Medulla oblongata (tissue), 1 donor: Measurements from ENCODE around the gene DTX1.

Source experiments
- DNase-seq: peaks from one replicate; pipeline ENCODE4 v3.0.0-alpha.2; 2015; ENCODE audit errors: extremely low spot score

DTX1 gene

DNA sequence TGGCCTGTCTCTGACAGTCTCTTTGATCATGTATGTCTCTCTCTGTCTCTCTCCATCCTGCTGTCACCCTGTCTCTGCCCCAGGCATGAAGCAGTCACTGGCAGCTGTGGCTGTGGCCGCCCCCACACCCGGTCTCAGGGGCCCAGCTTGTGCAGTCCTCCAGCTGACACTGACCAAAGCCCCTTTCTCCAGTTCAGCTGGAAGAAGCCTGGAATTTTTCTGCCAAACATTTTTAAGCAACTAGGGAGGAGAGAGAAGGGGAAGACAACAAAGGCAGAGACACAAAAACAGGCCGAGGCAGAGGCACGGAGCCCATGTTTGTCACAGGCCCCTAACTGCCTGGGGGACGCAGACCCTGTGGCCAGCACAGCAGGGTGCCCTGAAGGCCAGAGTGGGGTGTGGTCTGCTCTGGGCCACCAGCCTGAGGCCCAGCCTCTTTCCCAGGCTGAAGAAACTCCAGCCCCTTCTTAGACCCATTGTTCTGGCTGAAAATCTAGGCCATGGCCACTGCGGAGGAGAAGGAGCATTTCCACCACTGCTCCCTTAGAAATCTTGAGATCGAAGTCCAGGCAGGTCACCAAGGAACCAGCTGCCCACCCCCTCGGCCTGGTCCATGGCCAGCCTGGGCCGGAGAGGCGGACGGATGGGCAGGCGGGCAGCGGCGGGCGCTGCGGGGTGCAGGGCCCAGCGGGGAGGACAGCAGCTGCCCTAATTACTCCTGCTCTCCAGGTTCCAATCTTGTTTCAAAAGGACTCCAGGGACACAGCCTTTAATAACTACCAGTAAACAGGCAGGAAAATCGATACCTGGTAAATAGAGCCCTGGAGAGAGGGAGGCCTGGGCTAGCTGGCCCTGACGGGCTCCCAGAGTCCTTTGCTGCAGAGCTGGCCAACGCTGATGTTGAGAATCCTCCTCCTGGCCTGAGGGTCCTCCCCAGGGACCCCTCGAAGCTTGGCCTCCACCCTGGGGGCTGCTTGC, 14.9 kb downstream of the DTX1 start:
- peak; percentile 63 for DNase-seq

DNA sequence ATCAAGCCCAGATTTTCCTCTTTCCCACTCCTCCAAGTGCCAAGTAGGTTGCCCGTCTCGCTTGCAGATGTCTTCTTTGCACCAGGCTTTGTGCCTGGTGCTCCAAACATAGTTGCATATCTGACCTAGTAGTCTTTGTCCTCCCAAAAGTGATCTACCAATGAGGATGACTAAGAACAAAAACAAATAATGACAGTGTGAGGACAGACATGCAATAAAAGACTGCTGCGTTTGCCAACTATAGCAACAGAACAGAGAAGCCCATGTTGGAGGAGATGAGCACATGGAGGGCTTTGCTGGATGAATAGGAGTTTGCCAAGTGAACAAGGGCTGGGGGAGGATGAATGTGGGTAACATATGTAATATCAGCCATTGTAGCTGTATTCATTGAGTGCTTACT, 15.6 kb downstream of the DTX1 start:
- no peak for DNase-seq

DNA sequence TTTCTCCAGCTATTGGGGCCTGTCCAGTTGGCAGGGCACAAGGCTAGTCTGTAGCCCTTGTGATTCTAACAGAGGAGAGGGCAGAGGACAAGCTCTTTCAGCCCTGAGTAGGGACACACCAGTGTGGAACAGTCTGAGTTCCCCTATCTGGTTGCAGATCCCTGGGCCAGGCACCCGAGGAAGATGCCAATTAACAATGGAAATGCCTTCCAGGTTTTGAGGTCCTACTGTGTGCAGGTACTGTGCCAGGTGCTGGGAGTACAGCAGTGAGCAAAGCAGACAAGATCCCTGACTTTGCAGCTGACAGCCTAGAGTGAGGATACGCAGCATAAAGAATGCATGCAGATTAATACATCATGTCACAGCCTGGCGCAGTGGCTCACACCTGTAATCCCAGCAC, 17.1 kb downstream of the DTX1 start:
- no peak for DNase-seq

DNA sequence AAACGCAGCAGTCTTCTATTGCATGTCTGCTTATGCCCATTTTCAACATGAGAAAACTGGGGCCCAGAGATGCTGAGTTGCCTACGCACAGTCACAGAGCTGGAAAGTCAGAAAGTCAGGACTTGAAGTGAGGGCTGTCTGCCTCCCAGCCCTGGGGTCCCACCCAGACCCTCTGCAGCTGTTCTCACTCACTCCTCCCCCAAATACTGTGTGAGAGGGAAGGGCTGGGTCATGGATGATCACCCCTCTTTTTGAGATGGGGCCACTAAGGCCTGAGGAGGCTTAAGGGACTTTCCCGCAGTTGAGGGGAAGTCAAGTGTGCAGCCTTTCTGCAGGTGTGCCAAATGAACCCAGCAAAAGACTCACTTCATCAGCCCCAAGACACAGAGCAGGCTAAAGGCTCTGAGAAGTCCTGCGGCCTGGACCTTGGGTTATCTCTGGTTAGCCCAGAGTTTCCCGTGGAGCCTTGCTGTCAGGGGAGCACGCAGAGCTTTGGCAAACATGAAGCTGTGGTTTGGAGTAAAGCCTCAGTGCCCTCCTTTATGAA, 18.7 kb downstream of the DTX1 start:
- no peak for DNase-seq

DNA sequence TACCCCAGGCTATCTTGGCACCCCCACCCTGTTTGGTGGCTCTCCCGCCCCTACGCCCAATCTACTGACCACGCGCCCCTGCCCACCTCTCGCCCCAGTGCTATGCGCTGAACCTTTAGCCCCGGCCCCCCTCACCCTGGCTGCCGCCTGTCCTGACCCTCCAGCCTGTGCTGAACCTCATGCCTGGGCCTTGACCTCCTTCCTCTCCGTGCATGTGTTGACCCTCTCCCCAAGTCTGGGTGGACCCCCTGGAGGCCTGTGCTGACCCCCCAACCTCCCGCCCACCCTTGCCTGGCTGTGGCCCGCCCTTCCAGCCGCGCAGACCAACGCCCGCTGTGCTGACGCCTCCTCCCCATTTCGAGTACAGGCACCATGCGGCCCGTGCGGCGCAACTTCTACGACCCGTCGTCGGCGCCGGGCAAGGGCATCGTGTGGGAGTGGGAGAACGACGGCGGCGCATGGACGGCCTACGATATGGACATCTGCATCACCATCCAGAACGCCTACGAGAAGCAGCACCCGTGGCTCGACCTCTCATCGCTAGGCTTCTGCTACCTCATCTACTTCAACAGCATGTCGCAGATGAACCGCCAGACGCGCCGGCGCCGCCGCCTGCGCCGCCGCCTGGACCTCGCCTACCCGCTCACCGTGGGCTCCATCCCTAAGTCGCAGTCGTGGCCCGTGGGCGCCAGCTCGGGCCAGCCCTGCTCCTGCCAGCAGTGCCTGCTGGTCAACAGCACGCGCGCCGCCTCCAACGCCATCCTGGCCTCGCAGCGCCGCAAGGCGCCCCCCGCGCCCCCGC, 20.7 kb downstream of the DTX1 start:
- DNase-seq, result no peak

DNA sequence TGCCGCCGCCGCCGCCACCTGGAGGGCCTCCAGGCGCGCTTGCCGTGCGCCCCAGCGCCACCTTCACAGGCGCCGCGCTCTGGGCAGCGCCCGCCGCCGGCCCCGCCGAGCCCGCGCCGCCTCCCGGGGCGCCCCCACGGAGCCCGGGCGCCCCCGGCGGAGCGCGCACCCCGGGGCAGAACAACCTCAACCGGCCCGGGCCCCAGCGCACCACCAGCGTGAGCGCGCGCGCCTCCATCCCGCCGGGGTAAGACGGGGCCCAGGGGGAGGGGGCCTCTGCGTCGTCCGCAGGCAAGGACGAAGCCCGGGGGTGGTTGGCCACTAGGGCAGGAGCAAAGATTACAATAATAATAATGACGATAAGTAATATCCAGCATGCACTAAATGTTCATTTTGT, 21.3 kb downstream of the DTX1 start:
- no peak for DNase-seq

DNA sequence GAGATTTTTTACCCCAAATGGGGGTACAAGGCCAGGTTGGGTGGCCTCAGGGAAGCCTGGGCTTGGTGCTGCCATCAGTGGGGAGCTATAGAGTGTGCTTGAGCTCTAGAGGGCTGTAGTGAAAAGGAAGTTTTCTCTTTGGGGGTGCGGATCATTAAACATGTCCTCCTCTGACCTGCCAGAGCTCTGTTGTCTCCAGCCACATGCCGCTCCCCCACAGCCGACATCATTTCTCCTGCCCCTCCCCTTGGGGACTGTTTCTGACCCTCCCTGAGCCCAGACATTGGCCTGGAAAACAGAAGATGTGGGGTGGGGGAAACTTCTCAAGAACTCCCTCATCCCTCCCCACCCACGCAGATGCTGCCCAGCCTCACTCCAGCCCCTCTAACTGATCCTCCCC, 25.3 kb downstream of the DTX1 start:
- no peak for DNase-seq

DNA sequence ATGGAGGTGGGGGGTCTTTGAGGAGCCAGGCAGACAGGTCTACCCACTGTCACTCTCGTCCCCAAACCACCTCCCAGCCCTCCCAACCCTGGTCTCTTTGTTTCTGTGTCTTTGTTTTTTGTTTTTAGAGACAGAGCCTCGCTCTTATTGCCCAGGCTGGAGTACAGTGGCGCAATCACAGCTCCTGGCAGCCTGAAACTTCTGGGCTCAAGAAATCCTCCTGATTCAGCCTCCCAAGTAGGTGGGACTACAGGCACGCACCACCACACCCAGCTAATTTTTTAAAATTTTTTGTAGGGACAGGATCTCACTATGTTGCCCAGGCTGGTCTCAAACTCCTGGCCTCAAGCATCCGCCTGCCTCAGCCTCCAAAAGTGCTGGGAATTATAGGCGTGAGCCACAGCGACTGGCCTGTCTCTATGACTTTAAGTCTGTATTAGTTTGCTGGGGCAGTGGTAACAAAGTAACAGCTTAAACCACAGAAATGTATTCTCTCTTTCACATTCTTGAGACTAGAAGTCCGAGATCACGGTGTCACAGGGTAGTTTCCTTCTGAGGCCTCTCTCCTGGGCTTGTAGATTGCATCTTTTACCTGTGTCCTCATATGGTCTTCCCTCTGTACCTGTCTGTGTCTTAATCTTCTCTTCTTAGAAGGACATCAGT, 26.1 kb downstream of the DTX1 start:
- no peak for DNase-seq

DNA sequence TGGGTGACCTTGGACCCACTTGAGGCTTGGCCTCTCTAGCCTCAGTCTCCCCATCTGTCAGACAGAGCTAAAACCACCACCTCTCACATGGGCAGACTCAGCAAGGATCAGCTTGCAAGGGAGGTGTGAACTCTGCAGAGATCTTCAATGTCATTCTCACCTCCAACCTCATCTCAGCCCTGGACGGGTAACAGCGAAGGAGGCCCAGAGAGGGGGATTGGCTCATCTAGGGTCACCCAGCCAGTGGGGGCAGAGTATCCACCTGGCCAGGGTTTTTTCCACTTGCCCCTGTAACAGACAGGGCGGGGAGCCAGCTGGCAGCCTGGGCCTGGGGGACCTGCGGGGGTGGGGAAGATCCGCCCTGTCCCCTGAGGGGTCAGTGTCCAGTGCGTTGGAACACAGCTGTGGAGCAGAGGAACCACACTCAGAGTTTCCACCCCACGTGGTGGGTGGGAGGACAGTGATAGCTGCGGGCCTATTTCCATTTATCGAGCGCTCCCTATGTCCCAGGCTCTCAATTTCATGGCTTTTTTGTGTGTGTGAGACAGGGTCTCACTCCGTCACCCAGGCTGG, 27.4 kb downstream of the DTX1 start:
- no peak for DNase-seq

DNA sequence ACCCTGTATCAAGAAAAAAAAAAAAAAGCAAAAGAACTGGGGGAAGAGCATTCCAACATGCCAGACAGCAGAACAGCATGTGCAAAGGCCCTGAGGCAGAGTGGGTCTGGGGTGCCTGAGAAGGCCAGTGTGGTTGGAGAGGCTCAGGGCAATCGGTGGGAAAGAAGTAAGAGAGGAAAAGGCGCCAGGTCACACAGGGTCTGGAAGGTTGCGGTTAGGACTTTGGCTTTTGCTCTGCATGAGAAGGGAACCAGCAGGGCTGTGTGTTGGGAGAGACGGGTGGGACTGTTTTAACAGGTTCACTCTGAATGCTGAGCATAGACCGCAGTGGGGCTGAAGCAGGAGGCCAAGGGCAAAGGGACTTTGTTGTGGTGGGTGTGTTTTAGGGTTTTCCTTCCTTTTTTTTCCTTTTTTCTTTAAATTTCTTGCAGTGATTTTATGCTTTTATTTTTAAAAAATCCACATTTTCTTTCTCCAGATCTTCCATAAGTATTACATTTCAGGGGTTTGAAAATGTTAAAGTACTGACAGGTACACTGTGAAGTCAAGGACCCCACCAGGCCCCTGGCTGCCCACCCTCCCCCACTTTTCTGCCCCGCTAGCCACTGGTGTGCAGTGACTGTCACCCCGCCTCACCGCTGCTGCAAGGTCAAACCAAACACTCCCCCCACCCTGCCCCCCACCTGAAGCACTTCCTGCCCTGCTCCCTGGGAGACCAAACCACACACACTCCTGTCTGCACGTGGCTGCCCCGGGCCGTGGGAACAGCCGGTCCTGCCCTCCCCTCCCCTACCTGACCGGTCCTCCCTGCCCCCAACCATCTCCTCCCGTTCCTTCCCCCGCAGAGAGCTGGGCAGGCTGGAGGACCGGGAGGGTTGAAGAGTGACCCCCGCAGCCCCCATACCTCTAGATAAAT, 30.0 kb downstream of the DTX1 start:
- DNase-seq, result no peak

DNA sequence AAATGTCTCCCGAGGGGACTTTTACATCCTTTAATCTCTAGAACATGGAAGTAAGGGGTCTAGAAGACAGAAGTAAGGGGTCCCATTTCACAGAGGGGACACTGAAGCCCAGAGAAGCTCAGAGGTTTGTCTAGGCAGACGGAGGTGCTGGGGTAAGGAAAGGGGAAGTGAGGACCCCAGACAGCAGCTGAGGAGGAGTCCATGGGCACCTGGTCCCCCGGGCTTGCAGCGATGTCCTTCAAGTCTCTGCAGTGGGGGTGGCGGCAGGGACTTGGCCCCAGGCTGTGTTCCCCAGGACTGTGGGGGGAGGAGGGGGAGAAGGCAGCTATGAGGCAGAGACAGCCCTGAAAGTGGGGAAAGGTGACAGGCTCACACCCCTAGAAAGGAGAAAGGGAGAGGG, 30.7 kb downstream of the DTX1 start:
- no peak for DNase-seq

DNA sequence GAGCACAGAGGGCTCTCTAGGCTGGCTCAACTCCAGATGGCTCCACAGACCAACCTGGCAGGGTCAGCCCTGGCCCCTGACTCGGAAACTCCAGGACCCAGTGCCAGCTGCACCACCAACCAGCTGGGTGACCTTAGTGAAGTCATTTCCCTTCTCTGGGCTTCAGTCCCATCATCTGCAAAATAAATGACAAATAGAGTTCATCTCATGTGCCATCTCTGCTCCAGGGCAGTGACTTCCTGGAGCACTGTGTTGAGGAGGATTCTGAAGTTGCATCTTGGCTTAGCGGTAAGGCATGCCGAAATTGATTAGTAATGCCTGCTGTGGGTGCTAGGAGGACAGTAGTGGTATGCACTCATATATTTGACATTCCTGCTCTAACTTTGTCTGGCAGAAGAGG, 31.5 kb downstream of the DTX1 start:
- no peak for DNase-seq

DNA sequence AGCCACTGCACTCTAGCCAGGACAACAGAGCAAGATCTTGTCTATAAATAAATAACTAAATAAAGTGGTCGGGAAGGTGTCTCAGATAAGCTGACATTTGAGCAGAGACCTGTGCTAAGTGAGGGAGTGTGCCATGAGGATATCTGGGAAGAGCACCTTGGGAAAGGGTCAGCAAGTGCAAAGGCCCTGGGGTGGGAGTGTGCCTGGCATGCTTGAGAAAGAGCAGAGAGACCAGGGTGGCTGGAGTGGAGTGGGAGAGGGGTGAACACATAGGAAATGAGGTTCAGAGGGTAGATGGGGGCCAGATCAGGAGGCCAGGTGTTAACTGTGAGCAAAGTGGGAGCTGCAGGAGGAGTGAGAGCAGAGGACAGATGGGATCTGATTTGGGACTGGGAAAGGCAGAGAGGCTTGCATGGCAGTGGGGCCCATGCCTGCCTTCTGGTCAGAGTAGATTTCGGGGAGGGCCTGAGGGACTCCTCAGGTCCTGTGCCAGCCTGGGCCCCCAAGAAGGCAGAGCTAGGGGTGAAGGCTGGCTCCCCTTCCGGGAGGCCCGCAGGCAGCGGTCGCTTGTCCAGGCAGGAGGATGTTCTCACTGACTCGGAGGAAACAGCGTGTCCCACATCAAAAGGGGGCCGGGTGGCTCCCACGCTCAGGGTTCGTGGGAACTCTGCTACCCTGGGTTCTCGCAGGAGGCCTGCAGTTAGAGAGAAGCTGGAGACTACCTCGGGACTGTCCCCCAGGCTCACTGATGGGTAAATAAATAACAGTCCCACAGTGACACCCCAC, 32.6 kb downstream of the DTX1 start:
- DNase-seq, result no peak

DNA sequence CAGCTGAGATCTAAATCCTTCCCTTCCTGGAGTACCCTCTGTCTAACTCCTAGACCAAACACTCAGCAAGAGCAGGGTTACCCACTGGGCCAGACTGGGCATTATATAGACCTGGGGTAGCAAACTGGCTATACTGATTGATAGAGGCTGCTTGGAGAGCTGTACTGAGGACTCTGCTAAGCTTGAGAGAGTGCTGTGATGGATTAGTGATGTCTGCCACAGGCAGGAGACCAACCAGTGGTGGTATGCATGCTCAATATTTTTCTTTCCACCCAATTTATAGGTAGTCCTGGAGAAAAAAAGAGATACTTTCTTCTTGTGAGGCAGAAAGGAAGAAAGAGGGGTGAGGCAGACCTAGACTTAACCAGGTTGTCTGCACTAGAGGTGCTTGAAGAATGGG, 33.3 kb downstream of the DTX1 start:
- DNase-seq, result no peak

DNA sequence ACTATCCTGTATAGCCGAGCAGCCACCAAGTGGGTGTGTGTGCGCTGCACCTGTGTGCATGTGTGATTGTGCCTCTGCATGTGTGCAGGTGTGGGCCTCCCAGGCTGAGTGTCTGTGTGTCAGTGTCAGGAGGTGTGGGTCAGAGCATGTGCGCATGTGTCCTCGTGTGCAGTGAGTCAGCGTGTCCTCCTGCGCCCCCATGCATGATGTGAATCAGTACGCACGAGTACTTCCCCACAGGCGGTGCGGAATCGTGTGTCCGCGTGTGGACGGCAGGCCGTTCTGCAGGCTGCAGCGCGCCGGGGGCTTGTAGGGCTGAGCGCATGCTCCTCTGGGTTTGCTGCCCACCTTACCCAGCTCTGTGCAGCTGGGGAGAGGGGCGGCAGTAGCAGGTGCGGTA, 34.2 kb downstream of the DTX1 start:
- DNase-seq, result no peak

DNA sequence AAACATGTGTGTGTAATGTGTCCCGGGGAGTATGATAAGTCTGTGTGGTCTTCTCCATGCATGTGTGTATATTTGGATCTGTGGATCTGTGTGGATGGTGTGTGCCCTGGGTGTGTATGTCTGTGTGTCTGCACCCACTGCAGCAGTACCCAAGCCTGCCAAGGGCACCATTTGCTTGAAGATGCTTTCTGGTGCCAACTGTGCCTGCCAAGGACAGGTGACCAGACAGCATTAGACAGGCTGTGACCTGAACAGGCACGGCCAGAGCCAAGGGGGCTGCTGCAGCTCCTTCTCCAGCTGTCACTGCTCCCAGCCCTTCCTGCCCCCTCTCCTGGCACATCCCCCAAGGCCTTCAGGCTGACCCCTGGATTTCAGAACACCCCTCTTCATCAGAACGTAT, 35.0 kb downstream of the DTX1 start:
- DNase-seq, result no peak

DNA sequence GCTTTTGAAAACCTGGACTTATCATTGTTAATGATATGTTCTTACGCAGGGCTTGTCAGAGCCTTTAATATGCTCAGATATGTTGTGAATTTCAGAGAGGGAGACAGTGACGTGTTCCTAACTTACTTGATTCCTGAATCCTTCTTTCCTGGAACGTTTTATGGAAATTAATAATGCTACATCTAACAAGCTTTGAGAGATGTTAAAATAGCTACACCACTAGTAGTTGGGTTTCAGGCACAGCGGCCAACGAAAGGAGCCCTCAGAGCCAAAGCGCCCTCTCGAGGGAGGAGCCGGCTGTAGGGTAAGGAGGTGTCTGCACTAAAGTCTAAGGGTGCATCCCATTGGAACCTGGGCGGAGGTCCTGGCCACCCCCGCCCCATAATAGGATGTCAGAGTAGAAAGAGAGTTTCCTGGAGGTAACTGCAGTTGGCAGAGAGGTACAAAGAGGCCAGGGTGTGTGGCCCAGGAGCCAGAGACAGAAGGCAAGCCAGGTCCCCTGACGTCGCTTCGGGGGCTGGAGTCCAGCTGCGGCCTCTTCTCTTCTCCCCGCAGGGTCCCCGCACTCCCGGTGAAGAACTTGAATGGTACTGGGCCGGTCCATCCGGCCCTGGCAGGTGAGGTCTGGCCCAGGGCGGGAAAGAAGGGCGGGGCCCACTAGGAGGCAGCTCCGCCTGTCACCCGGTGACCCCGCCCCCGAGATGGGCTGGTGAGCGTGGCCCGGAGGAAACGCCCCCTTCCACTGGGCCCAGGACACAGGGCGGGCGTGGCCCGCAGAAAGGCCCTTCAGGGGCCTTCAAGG, 36.3 kb downstream of the DTX1 start:
- DNase-seq, result no peak

DNA sequence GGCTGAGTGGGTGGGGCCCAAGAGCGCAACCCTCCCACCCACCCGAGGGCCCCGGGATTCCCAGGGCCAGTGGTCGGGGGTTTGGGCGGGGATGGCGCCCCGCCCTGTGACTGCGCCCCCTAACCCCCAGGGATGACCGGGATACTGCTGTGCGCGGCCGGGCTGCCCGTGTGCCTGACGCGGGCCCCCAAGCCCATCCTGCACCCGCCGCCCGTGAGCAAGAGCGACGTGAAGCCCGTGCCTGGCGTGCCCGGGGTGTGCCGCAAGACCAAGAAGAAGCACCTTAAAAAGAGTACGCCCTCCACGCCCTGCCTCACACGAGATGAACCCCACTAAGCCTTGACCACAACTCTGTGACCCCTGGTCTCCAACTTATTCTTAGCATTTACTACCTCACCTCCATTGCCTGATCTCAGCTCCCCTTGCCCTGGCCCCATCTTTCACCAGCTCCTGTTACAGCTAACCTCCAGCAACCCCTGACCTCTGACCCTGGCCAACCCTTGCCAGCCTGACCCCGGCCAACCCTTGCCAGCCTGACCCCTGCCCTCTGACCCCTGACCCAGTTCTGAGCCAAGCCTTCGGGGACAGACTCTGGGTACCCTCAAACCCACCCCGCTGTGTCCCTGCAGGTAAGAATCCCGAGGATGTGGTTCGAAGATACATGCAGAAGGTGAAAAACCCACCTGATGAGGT, 37.0 kb downstream of the DTX1 start:
- no peak for DNase-seq
